Aorta (tissue), 5 donors: ENCODE data around the gene CUL9. TPM values are rescaled to one million over a fixed set of nuclear protein-coding genes. Genes with fewer than 3 reads are reported as not detected.
A peak's percentile ranks its signal among the peaks of the same experiment; 100 is the strongest.

Source experiments
- ATAC-seq: fragments of 200-7000 bp; cut with Tn5 transposase; one replicate; pipeline ENCODE4 v1.9.1; 2022; ENCODE audit warnings: moderate library complexity; ENCODE audit not compliant: low FRiP score
- DNase-seq, 2 donors: peaks; one replicate each; pipeline ENCODE4 v3.0.0-alpha.2; 2020
- H3K27ac ChIP-seq, 2 donors: one replicate each; pipeline ENCODE4 v1.5.1; 2013; ENCODE audit warnings: low read length in 2 of 2, mild to moderate bottlenecking in 2 of 2, moderate library complexity in 2 of 2, control low read depth in 1 of 2, inconsistent platforms in 1 of 2, low read depth in 1 of 2
- H3K27me3 ChIP-seq, 2 donors: one replicate each; pipeline ENCODE4 v1.6.1; 2013; ENCODE audit warnings: control low read depth in 1 of 2, low read length in 1 of 2, mild to moderate bottlenecking in 1 of 2, moderate library complexity in 1 of 2; ENCODE audit not compliant: insufficient read depth in 2 of 2, control insufficient read depth in 1 of 2
- H3K36me3 ChIP-seq, 2 donors: one replicate each; pipeline ENCODE4 v1.6.1; 2013; ENCODE audit warnings: control low read depth in 1 of 2, low read length in 1 of 2, mild to moderate bottlenecking in 1 of 2; ENCODE audit not compliant: insufficient read depth in 2 of 2, control insufficient read depth in 1 of 2
- H3K4me1 ChIP-seq, 2 donors: one replicate each; pipeline ENCODE4 v1.6.1; 2013; ENCODE audit warnings: low read length in 2 of 2, control low read depth in 1 of 2, mild to moderate bottlenecking in 1 of 2, moderate library complexity in 1 of 2; ENCODE audit not compliant: insufficient read depth in 2 of 2, control insufficient read depth in 1 of 2
- H3K4me3 ChIP-seq, 2 donors: one replicate each; pipeline ENCODE4 v1.5.1; 2013; ENCODE audit warnings: low read length in 2 of 2, control low read depth in 1 of 2, mild to moderate bottlenecking in 1 of 2
- H3K9me3 ChIP-seq: one replicate; pipeline ENCODE4 v1.6.1; 2013; ENCODE audit warnings: mild to moderate bottlenecking, low read length; ENCODE audit not compliant: control insufficient read depth
- WGBS, 2 donors: extraction: QIAGEN DNeasy Blood & Tissue Kit; methylation state at CpG; one replicate each; pipeline ENCODE4 v1.1.7; 2013; 5-methylcytosine and 5-hydroxymethylcytosine counted together
- intact Hi-C, 2 donors: fragments of 100-400 bp; cut with DNase I; formaldehyde crosslinking; loops; one replicate each; pipeline versions ENCODE4 v1.14.2 to v1.15.0; 2022
- polyA plus RNA-seq, 2 donors: library from polyadenylated mRNA; stranded (reverse); fragments of 200-250 nt; gene quantifications; one replicate each; pipeline ENCODE4 v1.2.3, GENCODE V29; 2013
- total RNA-seq, 2 donors: library from RNA; stranded (reverse); fragmentation: NEBNext Ultra II Directional; extraction: Animal tissue kit (Norgen Biotek cat#: 25700); gene quantifications; one replicate each; pipeline ENCODE4 v1.2.1, GENCODE V29; 2021
- donor health status: healthy with polysubstance abuse.
- donor health status: Bipolar disorder and iron deficiency.
- donor health status: DM: no; HTN: no; CAD: no.
- donor health status: DM: no; HTN: no; CAD: no.
- donor health status: DM: yes; HTN: yes; CAD: no.

The CUL9 gene
- total and polyA plus RNA-seq, 4 donors = 8.1 to 106 (median 43.6) TPM

GRCh38 chr6:43178951-43179830, 2.8 kb upstream of the CUL9 start:
- DNase-seq (peak in 1 of 2 donors; percentile 65), ATAC-seq (no peak)
- WGBS, 2 donors = 81 to 83% methylated on average over 19 to 20 of the region's 20 CpGs
- H3K27me3 ChIP-seq = no peaks in the 10 kb centered on the region
- no peaks in the 10 kb centered on the region for H3K9me3 ChIP-seq
- intact Hi-C loops = no loop called here
- no peak overlapping the region for H3K4me3 ChIP-seq
- peaks cover 0 to 20% of the 10 kb centered on the region in 2 donors for H3K36me3 ChIP-seq
- H3K27ac ChIP-seq = no peak overlapping the region
- no peaks in the 10 kb centered on the region for H3K4me1 ChIP-seq

- ATAC-seq = no peak
Observed at GRCh38 chr6:43180058-43180457, 1.9 kb upstream of the CUL9 start.

GRCh38 chr6:43180985-43181384, 1.0 kb upstream of the CUL9 start:
- H3K27ac ChIP-seq = no peak overlapping the region
- 53 to 63% methylated on average over 5 of the region's 5 CpGs for WGBS, 2 donors
- peaks cover 0 to 15% of the 10 kb centered on the region in 2 donors for H3K36me3 ChIP-seq
- H3K4me1 ChIP-seq = no peaks in the 10 kb centered on the region
- H3K27me3 ChIP-seq = no peaks in the 10 kb centered on the region
- no peak overlapping the region for H3K4me3 ChIP-seq
- DNase-seq = peak in 1 of 2 donors; percentile 55
- ATAC-seq = no peak
- no peaks in the 10 kb centered on the region for H3K9me3 ChIP-seq
- intact Hi-C loops = no loop called here

More at GRCh38 chr6:43180058-43180457, 1.9 kb upstream of the CUL9 start:
- Histone ChIP-seq H3K27ac (no peak overlapping the region), H3K4me3 (no peak overlapping the region), H3K9me3 (no peaks in the 10 kb centered on the region), H3K27me3 (no peaks in the 10 kb centered on the region), H3K36me3 (peaks cover 0 to 20% of the 10 kb centered on the region in 2 donors), H3K4me1 (no peaks in the 10 kb centered on the region)
- DNase-seq = peak in 1 of 2 donors; percentile 49
- intact Hi-C loops = no loop called here
- WGBS, 2 donors = 70 to 74% methylated on average over 7 of the region's 7 CpGs

GRCh38 chr6:43181621-43181941, 415 bp upstream of the CUL9 start:
- H3K27me3 ChIP-seq = no peaks in the 10 kb centered on the region
- H3K36me3 ChIP-seq = peaks cover 0 to 13% of the 10 kb centered on the region in 2 donors
- peak overlapping the region; percentile 2 to 62 for H3K4me3 ChIP-seq
- no peak overlapping the region for H3K27ac ChIP-seq
- no peak for ATAC-seq
- H3K4me1 ChIP-seq = no peaks in the 10 kb centered on the region
- peak in 1 of 2 donors; percentile 25 for DNase-seq
- intact Hi-C loops = no loop called here
- 30 to 37% methylated on average over 9 of the region's 9 CpGs for WGBS, 2 donors
- no peaks in the 10 kb centered on the region for H3K9me3 ChIP-seq

GRCh38 chr6:43183441-43183840, 1.4 kb downstream of the CUL9 start:
- no peaks in the 10 kb centered on the region for H3K9me3 ChIP-seq
- ATAC-seq (no peak), DNase-seq (no peak)
- intact Hi-C loops = no loop called here
- WGBS, 2 donors = 96 to 97% methylated on average over 4 of the region's 4 CpGs
- H3K36me3 ChIP-seq = peaks cover 0 to 13% of the 10 kb centered on the region in 2 donors
- H3K4me3 ChIP-seq = no peak overlapping the region
- H3K4me1 ChIP-seq = no peaks in the 10 kb centered on the region
- no peaks in the 10 kb centered on the region for H3K27me3 ChIP-seq
- H3K27ac ChIP-seq = no peak overlapping the region

- H3K36me3 ChIP-seq = peaks cover 0 to 6% of the 10 kb centered on the region in 2 donors
- ATAC-seq = no peak
- WGBS, 2 donors = 91% methylated on average over 21 of the region's 21 CpGs
- H3K9me3 ChIP-seq = no peaks in the 10 kb centered on the region
- no peaks in the 10 kb centered on the region for H3K4me1 ChIP-seq
- DNase-seq = peak in 1 of 2 donors; percentile 53
- intact Hi-C loops = no loop called here
- H3K4me3 ChIP-seq = no peak overlapping the region
- H3K27me3 ChIP-seq = no peaks in the 10 kb centered on the region
- H3K27ac ChIP-seq = no peak overlapping the region
Observed at GRCh38 chr6:43184268-43184985, 2.4 kb downstream of the CUL9 start.

- H3K27ac ChIP-seq = no peak overlapping the region
- peaks cover 0 to 4% of the 10 kb centered on the region in 2 donors for H3K36me3 ChIP-seq
- intact Hi-C loops = no loop called here
- whole genome bisulfite sequencing, 2 donors = 83 to 84% methylated on average over 5 of the region's 5 CpGs
- H3K4me3 ChIP-seq = no peak overlapping the region
- DNase-seq (no peak), ATAC-seq (no peak)
- no peaks in the 10 kb centered on the region for H3K4me1 ChIP-seq
- H3K9me3 ChIP-seq = no peaks in the 10 kb centered on the region
- H3K27me3 ChIP-seq = no peaks in the 10 kb centered on the region
Observed at GRCh38 chr6:43185391-43185985, 3.5 kb downstream of the CUL9 start.

GRCh38 chr6:43186019-43186418, 4.0 kb downstream of the CUL9 start:
- Histone ChIP-seq H3K9me3 (no peaks in the 10 kb centered on the region), H3K27me3 (no peaks in the 10 kb centered on the region), H3K27ac (no peak overlapping the region), H3K36me3 (peaks cover 0 to 4% of the 10 kb centered on the region in 2 donors), H3K4me3 (no peak overlapping the region), H3K4me1 (no peaks in the 10 kb centered on the region)
- 96 to 97% methylated on average over 14 of the region's 14 CpGs for WGBS, 2 donors
- DNase-seq = peak in 1 of 2 donors; percentile 42
- intact Hi-C loops = no loop called here
- ATAC-seq = no peak
